HepG2 (cell line): ENCODE results near the gene PSD4. TPM values are rescaled to one million over a fixed set of nuclear protein-coding genes. Genes with fewer than 3 reads are reported as not detected.
A peak's percentile ranks its signal among the peaks of the same experiment; 100 is the strongest.

Experiments used
- polyA plus RNA-seq, 8 experiments: library from polyadenylated mRNA; depleted of rRNA in 3 of 8; stranded (reverse) in 7 of 8; unstranded in 1 of 8; fragments of >200 nt; fragmentation: Illumina TruSeq in 4 of 8; extraction: Trizol in 4 of 8; gene quantifications; 2 replicates each; pipeline versions ENCODE4 v1.2.1 to v1.2.3, GENCODE V29; 2011 to 2016; ENCODE audit warnings: low read depth in 4 of 8, missing spikeins in 1 of 8, mixed read lengths in 1 of 8; ENCODE audit not compliant: insufficient read depth in 1 of 8
- total RNA-seq, 5 experiments: library from RNA; depleted of rRNA; stranded (reverse); fragments of >200 nt; fragmentation: Illumina TruSeq; extraction: Trizol; gene quantifications; 2 replicates each; pipeline ENCODE4 v1.2.3, GENCODE V29; 2016; ENCODE audit warnings: low read depth in 1 of 5
- TF ChIP-seq, protein P1 (sequence below): sonication (generic); formaldehyde crosslinking; IDR thresholded peaks from 2 replicates; pipeline ENCODE4 v1.4.0; 2020; ENCODE audit warnings: mild to moderate bottlenecking, missing genetic modification reagents
- TF ChIP-seq, protein P2 (sequence below): sonication (generic); formaldehyde crosslinking; IDR thresholded peaks from 2 replicates; pipeline ENCODE4 v1.4.0; 2020; ENCODE audit warnings: missing genetic modification reagents, low read depth, mild to moderate bottlenecking, borderline replicate concordance
- TF ChIP-seq, protein P3 (sequence below): sonication (generic); formaldehyde crosslinking; IDR thresholded peaks from 2 replicates; pipeline ENCODE4 v1.4.0; 2020; ENCODE audit warnings: mild to moderate bottlenecking, missing genetic modification reagents

The PSD4 gene
- total and polyA plus RNA-seq, 2 of the 13 experiments (the other 11 are each of a cell fraction or from before 2014, with no cell fraction given), result 5.8 to 9.4 TPM

DNA sequence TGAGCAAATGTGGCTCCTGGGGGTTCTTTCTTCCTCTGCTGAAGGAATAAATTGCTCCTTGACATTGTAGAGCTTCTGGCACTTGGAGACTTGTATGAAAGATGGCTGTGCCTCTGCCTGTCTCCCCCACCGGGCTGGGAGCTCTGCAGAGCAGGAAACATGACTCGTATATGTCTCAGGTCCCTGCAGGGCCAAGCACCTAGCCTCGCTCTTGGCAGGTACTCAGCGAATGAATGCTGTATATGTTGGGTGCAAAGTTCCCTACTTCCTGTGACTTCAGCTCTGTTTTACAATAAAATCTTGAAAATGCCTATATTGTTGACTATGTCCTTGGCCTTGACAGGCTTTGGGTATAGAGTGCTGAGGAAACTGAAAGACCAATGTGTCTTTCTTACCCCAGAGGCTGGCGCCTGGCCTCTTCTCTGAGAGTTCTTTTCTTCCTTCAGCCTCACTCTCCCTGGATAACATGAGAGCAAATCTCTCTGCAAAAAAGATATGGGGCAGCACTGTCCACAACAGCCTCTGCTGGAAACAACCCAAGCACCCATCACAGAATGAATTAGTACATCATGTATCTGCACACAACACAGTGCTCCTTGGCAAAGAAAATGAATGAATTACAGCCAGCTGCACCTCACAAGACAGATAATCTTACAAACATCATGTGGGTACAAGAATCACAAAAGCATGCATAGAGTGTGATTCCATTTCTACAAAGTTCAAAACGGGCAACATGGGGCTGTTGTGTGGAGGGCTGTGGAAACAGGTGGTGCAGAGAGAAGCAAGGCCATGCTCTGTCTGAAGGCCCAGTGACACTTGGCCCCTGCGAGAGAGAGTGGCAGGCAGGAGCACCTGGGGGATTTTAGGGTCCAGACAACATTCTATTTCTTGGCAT is 39.8 kb upstream of the PSD4 start (continued):
- TF ChIP-seq, protein P1, sequence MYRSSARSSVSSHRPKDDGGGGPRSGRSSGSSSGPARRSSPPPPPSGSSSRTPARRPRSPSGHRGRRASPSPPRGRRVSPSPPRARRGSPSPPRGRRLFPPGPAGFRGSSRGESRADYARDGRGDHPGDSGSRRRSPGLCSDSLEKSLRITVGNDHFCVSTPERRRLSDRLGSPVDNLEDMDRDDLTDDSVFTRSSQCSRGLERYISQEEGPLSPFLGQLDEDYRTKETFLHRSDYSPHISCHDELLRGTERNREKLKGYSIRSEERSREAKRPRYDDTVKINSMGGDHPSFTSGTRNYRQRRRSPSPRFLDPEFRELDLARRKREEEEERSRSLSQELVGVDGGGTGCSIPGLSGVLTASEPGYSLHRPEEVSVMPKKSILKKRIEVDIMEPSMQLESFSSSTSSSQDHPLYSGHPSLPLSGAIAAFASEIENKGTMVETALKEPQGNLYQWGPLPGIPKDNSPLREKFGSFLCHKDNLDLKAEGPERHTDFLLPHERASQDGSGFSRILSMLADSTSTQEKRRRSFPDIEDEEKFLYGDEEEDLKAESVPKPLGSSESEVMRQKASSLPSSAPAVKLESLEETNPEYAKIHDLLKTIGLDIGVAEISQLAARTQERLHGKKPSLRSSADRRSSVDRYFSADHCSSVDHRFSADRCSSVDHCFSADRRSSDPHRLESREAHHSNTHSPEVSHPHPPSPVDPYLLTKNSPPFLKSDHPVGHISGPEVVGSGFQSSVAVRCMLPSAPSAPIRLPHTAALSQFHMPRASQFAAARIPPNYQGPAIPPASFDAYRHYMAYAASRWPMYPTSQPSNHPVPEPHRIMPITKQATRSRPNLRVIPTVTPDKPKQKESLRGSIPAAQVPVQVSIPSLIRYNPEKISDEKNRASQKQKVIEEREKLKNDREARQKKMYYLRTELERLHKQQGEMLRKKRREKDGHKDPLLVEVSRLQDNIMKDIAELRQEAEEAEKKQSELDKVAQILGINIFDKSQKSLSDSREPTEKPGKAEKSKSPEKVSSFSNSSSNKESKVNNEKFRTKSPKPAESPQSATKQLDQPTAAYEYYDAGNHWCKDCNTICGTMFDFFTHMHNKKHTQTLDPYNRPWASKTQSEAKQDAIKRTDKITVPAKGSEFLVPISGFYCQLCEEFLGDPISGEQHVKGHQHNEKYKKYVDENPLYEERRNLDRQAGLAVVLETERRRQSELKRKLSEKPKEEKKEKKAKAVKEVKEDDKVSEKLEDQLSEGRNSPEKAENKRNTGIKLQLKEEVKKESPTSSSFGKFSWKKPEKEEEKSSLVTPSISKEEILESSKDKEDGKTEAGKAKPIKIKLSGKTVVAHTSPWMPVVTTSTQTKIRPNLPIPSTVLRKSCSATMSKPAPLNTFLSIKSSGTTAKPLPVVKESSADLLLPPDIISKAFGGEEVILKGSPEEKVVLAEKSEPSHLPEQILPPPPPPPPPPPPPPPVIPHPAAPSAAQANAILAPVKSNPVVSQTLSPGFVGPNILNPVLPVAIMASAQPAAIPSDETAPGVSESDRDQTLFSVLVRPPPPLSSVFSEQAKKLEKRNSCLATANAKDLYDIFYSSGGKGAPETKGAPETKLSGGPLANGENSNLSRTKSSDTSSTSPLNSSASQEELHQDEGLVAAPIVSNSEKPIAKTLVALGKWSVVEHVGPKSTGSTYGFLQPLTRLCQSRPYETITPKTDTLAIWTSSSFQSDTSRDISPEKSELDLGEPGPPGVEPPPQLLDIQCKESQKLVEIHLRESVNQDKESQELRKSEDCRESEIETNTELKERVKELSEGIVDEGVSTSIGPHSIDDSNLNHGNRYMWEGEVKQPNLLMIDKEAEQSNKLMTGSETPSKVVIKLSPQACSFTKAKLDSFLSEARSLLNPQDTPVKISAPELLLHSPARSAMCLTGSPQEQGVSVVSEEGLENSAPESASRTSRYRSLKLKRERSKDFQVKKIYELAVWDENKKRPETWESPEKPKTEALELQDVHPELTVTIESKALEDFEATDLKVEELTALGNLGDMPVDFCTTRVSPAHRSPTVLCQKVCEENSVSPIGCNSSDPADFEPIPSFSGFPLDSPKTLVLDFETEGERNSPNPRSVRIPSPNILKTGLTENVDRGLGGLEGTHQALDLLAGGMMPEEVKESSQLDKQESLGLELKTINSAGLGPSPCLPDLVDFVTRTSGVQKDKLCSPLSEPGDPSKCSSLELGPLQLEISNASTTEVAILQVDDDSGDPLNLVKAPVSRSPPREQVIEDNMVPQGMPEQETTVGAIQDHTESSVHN (CRISPR knock-in tag), result peak; percentile 48; the same call in 1 of the 2 replicates
- TF ChIP-seq, protein P2, sequence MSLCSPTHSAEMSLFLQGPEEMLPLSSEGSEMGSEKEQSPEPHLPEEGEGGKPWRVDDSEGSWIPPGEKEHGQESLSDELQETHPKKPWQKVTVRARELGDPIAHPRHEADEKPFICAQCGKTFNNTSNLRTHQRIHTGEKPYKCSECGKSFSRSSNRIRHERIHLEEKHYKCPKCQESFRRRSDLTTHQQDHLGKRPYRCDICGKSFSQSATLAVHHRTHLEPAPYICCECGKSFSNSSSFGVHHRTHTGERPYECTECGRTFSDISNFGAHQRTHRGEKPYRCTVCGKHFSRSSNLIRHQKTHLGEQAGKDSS (CRISPR knock-in tag), result peak; percentile 66; the same call in 1 of the 2 replicates
- TF ChIP-seq, protein P3, sequence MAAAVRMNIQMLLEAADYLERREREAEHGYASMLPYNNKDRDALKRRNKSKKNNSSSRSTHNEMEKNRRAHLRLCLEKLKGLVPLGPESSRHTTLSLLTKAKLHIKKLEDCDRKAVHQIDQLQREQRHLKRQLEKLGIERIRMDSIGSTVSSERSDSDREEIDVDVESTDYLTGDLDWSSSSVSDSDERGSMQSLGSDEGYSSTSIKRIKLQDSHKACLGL, result no peak
